ENCODE measurements around the gene MAN1A2.
"Not testable (repeated sequence)": the region's sequence is repeated elsewhere in the genome, so short reads cannot be mapped to it uniquely, and the experiment has no call there.

The MAN1A2 gene

GRCh38 chr1:117405042-117405441 lies 37.8 kb downstream of the MAN1A2 start:
- no peak for DNase-seq

GRCh38 chr1:117412472-117412871 lies 45.2 kb downstream of the MAN1A2 start:
- DNase-seq, result no peak

GRCh38 chr1:117413412-117413811 lies 46.2 kb downstream of the MAN1A2 start:
- DNase-seq, result no peak

DNA sequence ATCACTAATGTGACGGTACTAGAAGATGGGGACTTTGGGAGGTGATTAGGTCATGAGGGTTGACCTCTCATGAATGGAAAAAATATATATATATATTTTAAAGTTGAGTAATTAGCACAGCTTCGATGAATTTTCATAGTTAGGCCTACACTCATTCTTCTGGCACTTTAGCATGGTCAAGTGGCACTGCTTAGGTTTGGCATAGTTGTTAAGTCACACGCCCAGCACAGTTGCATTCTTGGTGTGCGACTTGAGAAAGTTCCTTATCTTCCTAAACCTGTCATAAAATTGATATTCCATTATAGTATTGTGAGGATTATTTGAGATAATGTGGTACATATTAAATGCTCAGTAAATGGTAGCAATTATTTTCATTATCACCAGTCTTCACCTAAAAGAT lies 47.7 kb downstream of the MAN1A2 start:
- no peak for DNase-seq

GRCh38 chr1:117416004-117416403 lies 48.8 kb downstream of the MAN1A2 start:
- no peak for DNase-seq

GRCh38 chr1:117416546-117417125 lies 49.4 kb downstream of the MAN1A2 start:
- DNase-seq, result no peak

DNA sequence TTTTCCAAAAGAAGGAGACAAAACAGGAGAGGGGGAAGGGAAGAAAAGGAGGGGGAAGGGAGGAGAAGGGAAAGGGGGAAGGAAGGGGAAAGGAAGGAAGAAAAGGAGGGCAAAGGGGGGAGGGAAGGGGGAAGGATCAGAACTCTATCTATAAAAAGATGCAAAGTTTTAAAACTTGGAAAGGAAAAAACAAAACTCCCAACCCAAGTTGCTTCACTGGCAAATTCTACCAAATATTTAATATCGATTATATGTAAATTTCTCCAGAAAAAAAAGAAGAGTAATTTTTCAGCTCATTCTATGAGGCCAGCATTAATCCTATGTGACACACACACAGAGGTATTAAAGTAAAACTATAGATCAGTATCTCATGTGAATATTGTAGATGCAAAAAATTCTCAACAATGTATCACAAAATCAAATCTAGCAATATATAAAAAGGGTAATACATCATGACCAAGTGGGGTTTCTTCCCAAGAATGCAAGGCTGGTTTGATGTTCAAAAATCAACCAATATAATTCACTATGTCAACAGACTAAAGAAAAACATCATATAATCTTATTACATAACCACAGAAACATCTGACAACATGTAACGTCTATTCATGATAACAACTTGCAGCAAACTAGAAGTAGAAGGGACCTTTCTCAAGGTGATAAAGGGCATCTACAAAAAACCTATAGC lies 57.9 kb downstream of the MAN1A2 start:
- no peak for DNase-seq

- no peak for DNase-seq
These were observed 60.0 kb downstream of the MAN1A2 start for GRCh38 chr1:117427297-117427696.

DNA sequence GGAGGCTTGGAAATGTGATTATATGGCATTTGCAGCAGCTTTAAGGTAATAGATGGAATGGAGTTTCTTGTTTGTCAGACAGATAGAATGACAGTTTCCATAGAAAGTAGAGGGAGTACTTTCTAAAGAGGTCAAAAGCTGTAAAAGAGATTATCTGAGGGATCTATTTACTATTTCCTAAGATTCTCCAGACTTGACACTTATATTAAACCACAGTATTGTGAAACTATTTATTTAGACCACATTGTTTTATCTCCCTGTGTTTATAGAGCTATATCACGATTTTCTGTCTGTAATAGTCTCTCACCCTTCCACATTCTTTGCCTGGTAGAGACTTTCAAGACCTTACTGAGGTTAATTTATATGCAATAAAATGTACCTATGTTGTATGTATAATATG lies 66.7 kb downstream of the MAN1A2 start:
- DNase-seq, result no peak

- DNase-seq, result no peak
These were observed 69.3 kb downstream of the MAN1A2 start for GRCh38 chr1:117436513-117436912.

- no peak for DNase-seq
These were observed 80.4 kb downstream of the MAN1A2 start for GRCh38 chr1:117447661-117448060.

- DNase-seq, result no peak
These were observed 85.0 kb downstream of the MAN1A2 start for GRCh38 chr1:117452216-117452615.

- DNase-seq, result no peak
These were observed 86.7 kb downstream of the MAN1A2 start for GRCh38 chr1:117453958-117454357.

- not testable (repeated sequence) for DNase-seq
These were observed 91.2 kb downstream of the MAN1A2 start for GRCh38 chr1:117458410-117458809.

- DNase-seq, result no peak
These were observed 99.5 kb downstream of the MAN1A2 start for GRCh38 chr1:117466761-117467160.

DNA sequence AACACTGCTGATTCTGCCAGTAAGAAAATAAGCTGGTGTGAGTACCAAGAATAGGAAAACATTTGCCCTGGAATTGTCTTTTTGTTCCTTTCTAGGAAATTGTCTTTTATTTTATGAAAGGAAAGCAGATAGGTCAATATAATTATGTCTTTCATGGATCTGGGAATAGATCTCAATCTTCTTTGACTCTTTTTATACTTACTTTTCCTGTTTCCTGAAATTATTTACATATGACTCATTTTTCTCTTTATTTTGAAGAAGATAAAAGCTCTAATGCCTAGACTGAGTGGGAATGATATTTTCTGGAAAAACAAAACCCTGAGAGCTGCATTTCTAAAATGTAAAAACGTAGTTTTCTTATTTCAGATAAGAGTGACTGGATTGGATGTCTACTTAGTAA lies 100.1 kb downstream of the MAN1A2 start:
- no peak for DNase-seq

DNA sequence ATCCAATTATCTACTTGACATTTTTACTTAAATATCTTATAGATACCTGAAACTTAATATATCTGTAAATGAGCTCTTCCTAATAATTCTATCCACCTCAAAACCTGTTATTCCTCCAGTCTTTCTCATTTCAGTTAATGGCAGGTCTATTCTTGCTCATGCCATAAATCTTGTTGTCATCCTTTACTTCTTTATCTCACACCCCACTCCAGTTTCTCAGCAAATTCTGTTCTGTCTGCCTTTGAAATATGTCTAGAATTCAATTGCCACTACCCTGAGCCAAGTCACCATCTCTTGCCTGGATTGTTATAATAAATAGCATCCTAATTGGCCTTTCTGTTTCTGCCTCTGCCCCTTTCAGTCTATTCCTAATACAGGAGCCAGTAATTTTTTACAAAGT lies 105.8 kb downstream of the MAN1A2 start:
- DNase-seq, result no peak

DNA sequence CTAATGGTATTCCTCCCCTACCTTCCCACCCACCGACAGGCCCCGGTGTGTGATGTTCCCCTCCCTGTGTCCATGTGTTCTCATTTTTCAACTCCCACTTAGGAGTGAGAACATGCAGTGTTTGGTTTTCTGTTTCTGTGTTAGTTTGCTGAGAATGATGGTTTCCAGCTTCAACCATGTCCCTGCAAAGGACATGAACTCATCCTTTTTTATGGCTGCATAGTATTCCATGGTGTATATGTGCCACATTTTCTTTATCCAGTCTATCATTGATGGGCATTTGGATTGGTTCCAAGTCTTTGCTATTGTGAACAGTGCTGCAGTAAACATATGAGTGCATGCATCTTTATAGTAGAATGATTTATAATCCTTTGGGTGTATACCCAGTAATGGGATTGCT lies 108.2 kb downstream of the MAN1A2 start:
- not testable (repeated sequence) for DNase-seq

DNA sequence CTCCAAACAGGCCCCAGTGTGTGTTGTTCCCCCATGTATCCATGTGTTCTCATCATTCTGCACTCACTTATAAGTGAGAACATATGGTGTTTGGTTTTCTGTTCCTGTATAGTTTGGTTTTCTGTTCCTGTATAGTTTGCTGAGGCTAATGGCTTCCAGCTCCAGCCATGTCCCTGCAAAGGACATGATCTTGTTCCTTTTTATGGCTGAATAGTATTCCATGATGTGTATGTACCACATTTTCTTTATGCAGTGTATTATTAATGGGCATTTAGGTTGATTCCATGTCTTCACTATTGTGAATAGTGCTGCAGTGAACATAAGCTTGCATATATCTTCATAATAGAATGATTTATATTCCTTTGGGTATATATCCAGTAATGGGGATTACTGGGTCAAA lies 111.8 kb downstream of the MAN1A2 start:
- no peak for DNase-seq

DNA sequence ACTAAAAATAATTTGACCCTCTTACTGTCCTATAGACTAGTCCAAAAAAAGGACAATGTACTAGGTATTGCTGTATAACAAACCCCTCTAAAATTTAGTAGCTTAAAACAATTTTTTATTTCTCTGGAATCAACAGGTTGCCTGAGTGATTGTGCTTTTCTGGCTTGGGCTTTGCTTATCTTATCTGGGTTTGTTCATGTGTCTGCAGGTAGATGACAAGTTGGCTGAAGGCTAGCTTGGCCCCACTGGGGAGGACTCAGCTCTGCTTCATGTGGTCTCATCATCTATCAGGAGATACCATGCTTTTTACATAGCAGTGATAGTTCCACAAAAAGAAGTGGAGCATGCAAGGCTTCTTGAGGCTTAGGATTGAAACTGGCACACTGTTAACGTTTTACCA lies 114.2 kb downstream of the MAN1A2 start:
- DNase-seq, result no peak

DNA sequence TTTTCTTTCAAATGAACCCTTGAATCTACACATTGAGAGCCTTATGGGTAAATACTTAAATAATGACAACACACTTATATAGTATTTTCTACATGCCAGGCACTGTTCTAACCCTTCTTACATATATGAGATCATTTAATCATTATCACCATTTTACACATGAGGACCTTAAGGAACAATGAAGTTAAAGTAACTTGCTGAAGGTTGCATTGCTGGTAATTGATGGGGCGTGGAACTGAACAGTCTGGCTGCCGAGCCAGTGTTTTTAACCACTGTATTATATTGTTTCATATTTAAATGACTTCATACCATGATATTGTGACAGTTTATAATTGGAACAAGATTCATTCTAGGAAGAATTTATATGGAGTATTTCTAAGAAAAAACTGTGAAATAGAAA lies 126.7 kb downstream of the MAN1A2 start:
- DNase-seq, result no peak

- DNase-seq, result no peak
These were observed 127.8 kb downstream of the MAN1A2 start for GRCh38 chr1:117495068-117495467.

GRCh38 chr1:117499071-117499470 lies 131.8 kb downstream of the MAN1A2 start:
- no peak for DNase-seq

GRCh38 chr1:117500584-117500983 lies 133.3 kb downstream of the MAN1A2 start:
- no peak for DNase-seq

DNA sequence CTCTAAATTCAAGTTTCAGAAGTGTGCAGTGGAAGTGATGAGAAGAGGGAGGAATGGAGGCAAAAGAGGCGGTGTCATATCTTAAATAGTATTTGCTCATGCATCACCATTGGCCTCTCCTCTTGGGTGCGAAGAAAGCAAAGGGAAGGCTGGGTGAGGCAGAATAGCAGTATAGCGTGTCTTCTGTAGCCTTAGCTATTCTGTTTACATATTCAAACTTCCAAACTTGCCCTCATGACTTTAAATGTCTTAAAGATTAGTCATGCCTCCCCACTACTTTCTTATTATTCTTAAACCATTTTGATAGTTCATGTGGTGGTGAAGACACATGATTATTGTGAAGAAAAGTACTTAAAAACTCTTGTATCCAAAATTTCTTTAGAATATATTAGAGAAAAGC lies 134.0 kb downstream of the MAN1A2 start:
- DNase-seq, result peak; percentile 20
